RWPE1 (cell line): ENCODE measurements around the gene RFPL2.
A peak's percentile ranks its signal among the peaks of the same experiment; 100 is the strongest.

Experiments used
- CTCF ChIA-PET: fragments of 350-600 bp; sonication (Branson Sonifier 250); formaldehyde crosslinking; extraction: SDS; loops from one replicate; lab custom pipeline; 2021; lab: Yijun Ruan, JAX
- POLR2A ChIA-PET: fragments of 400-600 bp; formaldehyde crosslinking; extraction: SDS; loops from one replicate; lab custom pipeline; 2020; ENCODE audit warnings: antibody characterized with exemption; ENCODE audit not compliant: low non-redundant PET; lab: Yijun Ruan, JAX
- DNase-seq: peaks from one replicate; pipeline ENCODE4 v3.0.0; 2012; ENCODE audit warnings: low spot score
- H3K27ac ChIP-seq: fragments of 450-650 bp; 2 replicates; pipeline ENCODE4 v1.5.1; 2017
- CTCF ChIP-seq: fragments of 450-650 bp; conservative IDR thresholded peaks from 2 replicates; pipeline ENCODE4 v1.5.1; 2017; ENCODE audit warnings: low read depth, mild to moderate bottlenecking

Gene RFPL2

GRCh38 chr22:32204856-32205722, at the start of gene RFPL2:
TSS of gene RFPL2 (minus strand) at chr22:32205073. CDS start at chr22:32202451, 2,622 bp downstream.
- no peak; the same call in 1 of the 2 replicates for TF ChIP-seq CTCF
- H3K27ac ChIP-seq, result peak within 1 kb of the TSS; percentile 64
- ChIA-PET POLR2A (no interaction called here), CTCF (no interaction called here)
- DNase-seq, result peak; percentile 74

GRCh38 chr22:32249231-32249630, 44.4 kb upstream of the RFPL2 start:
- ChIA-PET CTCF (interaction anchor here (1.4 kb wide), 1 partner anchor 17 kb away, joined by 3 read pairs; no protein-coding TSS in a partner anchor), POLR2A (no interaction called here)
- no peak overlapping the region for H3K27ac ChIP-seq
- no peak for DNase-seq
- TF ChIP-seq CTCF, result no peak

- TF ChIP-seq CTCF, result no peak
- CTCF ChIA-PET, result interaction anchor here (0.6 kb wide), 1 partner anchor 17 kb away, joined by 3 read pairs; no protein-coding TSS in a partner anchor
- DNase-seq, result no peak
- POLR2A ChIA-PET, result no interaction called here
- H3K27ac ChIP-seq, result no peak overlapping the region
Observed at GRCh38 chr22:32248276-32248675, 43.4 kb upstream of the RFPL2 start.

GRCh38 chr22:32246166-32246565, 41.3 kb upstream of the RFPL2 start:
- H3K27ac ChIP-seq, result no peak overlapping the region
- ChIA-PET POLR2A (no interaction called here), CTCF (interaction anchor here (1.3 kb wide), 1 partner anchor 20 kb away, joined by 3 read pairs; no protein-coding TSS in a partner anchor)
- TF ChIP-seq CTCF, result no peak
- DNase-seq, result no peak

- ChIA-PET POLR2A (no interaction called here), CTCF (interaction anchor here (1.3 kb wide), 1 partner anchor 21 kb away, joined by 3 read pairs; no protein-coding TSS in a partner anchor)
- H3K27ac ChIP-seq, result no peak overlapping the region
- no peak for DNase-seq
- no peak for TF ChIP-seq CTCF
Observed at GRCh38 chr22:32245042-32245441, 40.2 kb upstream of the RFPL2 start.

- ChIA-PET POLR2A (no interaction called here), CTCF (no interaction called here)
- DNase-seq, result no peak
- no peak for TF ChIP-seq CTCF
- H3K27ac ChIP-seq, result no peak overlapping the region
Observed at GRCh38 chr22:32244547-32244946, 39.7 kb upstream of the RFPL2 start.
